ENCODE data around the gene INTS4.

DNA sequence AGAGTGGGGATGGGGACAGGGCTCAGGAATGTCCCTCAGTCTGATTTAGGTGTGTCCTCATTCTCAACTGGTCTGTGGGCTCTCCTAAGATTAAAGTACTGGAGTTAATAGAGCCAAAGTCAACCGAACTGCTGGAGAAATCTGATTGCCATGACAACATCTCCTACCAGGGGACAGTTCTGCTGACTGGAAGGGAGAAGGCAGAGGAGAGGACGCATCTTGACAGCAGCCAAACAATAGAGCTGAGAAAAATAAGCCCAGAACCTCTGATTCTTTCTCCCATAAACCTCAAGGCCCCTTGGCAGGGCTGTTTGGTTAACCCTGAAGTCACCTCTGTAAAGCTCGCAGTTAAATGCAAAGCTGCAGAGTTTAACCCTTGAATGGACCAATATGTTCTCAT is 25.8 kb upstream of the INTS4 start:
- no peak for TF ChIP-seq EZH2phosphoT487 (IDR thresholded peaks at IDR 0.05; ENCODE audit: borderline replicate concordance, low read depth)
- TF ChIP-seq, protein P1, sequence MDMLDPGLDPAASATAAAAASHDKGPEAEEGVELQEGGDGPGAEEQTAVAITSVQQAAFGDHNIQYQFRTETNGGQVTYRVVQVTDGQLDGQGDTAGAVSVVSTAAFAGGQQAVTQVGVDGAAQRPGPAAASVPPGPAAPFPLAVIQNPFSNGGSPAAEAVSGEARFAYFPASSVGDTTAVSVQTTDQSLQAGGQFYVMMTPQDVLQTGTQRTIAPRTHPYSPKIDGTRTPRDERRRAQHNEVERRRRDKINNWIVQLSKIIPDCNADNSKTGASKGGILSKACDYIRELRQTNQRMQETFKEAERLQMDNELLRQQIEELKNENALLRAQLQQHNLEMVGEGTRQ (IDR thresholded peaks at IDR 0.05; ENCODE audit: borderline replicate concordance, low read depth, low read length): no peak
- TF ChIP-seq CTCF (IDR thresholded peaks at IDR 0.05): no peak

All from SK-N-SH (cell line).